ENCODE results near the gene ZNF606.

The ZNF606 gene

DNA sequence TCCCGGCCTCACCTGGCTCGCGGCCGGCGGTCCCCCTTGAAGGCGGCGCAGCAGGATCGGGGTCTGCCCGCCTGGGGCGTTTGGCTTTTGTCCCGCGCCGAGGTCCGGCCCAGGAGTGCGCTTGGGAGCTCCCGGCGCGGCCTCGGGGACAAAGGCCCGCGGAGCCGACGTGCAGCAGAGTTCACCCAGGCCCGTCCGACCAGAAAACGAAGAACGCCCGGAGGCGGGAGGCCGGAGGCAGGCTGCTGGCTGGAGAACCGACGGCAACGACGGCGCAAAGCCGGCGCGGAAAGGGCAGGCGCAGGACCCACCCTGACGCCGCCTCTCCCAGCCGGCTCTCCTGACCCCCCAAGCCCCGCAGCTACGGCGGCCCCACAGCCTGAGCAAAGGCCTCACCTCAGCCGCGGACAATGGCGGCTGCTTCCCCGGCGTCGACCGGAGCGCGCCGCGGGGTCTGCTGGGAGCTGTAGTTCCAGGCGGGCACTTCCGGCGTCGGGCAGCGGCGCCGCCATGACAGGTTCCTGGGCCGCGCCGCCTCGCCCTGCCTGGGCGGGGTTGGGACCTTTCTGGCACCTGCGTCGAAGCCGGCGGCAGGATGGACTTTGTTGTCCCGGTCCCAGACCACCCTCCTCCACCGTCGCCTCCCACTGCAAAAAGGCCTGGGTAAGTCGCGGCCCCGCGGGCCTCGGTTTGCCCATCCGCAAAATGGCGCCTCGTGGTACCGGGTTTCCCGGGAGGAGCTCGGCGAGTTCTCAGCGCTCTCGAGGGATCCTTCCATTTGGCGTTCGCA is at the start of gene ZNF606:
TSS of gene ZNF606 (minus strand) at position 437 of the 790 bp plus-strand sequence. CDS start 1,501 bp downstream, outside the sequence.
- DNase-seq (ENCODE audit: low read depth, low spot score): peak; percentile 73

DNA sequence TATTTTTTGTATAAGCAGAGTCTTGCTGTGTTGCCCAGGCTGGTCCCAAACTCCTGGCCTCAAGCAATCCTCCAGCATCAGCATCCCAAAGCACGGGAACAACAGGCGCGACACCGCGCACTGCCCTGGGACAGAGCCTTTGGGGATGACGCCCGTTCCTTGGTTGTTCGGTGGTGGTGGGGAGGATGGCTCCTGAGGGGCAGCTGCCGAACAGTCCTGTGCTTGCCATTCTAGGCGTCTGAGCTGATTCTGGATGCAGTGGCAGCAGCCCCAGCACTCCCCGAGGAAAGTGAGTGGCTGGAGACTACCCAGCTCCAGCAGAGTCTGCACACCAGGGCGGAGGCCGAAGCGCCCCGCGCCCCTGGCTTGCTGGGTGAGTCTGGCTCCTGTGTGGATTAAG is 49.6 kb upstream of the ZNF606 start:
- DNase-seq (ENCODE audit: low read depth, low spot score): no peak

DNA sequence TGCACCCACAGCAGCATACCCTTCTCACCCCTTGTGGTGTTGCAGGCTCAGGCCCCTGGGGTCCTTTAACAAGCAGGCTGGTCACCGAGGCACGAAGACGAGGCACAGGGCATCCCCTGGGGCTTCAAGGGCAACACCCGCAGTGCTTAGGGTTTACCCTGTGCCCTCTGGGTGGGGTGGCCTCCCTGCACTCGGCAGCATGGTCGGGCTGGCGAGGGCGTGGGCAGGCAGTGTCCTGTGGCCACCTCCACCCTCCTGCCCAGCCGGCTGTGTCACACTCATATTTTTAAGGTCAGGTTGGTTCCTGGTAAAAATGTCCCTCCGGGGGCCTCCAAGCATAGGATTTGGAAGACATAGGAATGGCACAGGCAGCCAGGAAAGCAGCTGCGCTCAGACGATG is 45.1 kb upstream of the ZNF606 start:
- DNase-seq (ENCODE audit: low read depth, low spot score): no peak

DNA sequence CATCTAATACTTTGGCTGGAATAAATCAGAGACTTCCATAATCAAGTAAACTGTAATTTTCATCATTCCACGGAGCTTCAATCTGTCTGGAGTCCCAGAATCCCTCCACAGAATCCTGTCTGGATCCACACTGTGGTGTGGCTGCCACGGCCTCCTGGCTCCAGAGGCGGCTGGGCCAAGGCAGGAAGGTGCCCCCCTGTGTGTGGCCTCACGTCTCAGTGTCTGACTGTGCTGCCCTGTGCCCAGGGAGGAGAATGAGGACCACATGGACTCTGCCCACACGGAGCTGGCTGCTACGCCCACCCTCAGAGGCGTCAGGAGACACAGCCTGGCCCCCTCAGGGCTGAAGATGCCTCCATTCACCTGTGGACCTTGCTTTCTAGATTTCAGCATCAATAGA is 44.2 kb upstream of the ZNF606 start:
- DNase-seq (ENCODE audit: low read depth, low spot score): no peak

DNA sequence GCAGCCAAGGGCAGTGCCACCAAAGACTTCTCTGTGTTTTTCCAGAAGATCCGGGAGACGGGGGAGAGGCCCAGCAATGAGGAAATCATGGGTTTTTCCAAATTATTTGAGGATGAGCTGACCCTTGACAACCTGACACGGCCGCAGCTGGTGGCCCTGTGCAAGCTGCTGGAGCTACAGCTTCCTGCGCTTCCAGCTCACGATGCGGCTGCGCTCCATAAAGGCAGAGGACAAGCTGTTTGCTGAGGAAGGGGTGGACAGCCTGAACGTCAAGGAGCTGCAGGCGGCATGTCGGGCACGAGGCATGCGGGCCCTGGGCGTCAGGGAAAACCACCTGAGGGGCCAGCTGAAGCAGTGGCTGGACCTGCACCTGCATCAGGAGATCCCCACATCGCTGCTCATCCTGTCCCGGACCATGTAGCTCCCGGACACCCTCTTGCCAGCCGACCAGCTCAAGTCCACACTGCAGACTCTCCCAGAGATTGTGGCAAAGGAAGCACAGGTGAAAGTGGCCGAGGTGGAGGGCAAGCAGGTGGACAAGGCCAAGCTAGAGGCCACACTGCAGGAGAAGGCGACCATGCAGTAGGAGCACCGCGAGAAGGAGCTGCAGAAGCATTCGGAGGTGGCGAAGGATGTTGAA is 42.9 kb upstream of the ZNF606 start:
- DNase-seq (ENCODE audit: low read depth, low spot score): no peak

DNA sequence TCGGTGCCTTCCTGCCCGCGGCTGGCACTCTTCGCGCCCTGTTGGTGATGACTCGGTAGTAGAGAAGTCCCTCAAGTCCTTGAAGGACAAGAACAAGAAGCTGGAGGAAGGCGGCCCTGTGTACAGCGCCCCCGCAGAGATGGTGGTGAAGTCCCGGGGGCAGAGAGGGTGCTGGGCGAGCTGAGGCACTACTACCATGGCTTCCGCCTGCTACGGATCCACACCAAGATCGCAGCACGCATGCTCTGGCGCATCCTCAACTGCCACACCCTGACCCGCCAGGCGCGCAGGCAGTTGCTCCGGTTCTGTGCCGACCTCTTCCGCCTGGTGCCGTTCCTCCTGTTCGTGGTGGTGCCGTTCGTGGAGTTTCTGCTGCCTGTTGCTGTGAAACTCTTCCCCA is 42.3 kb upstream of the ZNF606 start:
- DNase-seq (ENCODE audit: low read depth, low spot score): no peak

DNA sequence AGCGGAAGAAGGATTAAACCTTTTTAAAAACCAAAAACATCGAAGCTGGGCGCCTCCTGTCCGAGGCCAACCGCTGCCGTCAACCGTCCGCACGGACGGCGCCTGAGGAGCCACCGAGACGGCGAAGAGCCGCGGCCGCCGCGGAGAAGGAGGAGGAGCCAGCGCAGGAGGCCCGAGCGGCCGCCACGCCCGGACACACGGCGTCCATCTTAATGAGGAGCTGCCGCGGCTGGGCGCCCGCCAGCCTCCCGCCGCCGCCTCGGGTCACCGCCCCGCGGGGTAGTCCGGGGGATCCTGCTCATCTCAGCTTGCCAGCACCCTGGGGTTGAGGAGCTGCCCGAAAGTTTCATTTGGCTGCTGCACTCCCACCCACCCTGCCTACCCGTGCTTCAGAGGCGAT is 41.8 kb upstream of the ZNF606 start:
- DNase-seq (ENCODE audit: low read depth, low spot score): no peak

DNA sequence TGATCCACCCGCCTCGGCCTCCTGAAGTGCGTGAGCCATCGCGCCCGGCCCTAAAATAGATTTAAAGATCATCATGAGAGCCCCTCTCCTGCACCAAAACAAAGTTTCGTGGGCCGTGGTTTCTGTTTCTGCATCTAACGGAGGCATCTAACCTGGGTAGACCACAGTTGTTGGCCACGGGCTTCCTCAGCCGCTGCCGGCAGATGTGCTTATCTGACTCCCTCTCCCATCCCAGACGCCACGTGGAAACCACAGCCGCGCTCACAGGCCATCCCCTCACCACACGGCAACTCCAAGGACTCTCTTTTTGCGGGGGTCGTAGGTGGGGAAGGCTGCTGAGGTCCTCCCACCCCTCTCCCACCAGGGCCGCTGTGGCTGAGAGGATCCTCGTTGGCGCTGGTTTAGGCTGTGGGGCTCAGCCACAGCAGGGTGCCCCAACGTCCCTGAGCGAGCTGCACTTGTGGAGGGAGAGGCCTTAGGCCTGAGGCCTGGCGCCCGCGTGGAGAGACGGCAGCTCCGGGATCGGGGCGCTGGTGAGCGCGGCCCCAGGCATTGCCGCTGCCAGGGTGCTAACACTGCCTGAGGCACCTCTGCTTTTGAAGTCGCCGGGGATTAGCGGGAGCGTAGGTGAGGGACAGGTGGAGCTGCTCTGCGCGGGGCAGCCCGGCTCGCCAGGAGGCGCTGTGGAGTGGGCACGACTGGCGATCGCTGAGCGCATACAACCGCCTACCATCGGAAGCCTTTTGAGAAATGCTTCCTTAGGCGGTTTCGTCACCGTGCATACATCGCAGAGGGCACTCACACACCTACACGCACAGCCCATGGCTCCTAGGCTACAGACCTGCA is 40.1 kb upstream of the ZNF606 start:
- no peak for DNase-seq (ENCODE audit: low read depth, low spot score)

DNA sequence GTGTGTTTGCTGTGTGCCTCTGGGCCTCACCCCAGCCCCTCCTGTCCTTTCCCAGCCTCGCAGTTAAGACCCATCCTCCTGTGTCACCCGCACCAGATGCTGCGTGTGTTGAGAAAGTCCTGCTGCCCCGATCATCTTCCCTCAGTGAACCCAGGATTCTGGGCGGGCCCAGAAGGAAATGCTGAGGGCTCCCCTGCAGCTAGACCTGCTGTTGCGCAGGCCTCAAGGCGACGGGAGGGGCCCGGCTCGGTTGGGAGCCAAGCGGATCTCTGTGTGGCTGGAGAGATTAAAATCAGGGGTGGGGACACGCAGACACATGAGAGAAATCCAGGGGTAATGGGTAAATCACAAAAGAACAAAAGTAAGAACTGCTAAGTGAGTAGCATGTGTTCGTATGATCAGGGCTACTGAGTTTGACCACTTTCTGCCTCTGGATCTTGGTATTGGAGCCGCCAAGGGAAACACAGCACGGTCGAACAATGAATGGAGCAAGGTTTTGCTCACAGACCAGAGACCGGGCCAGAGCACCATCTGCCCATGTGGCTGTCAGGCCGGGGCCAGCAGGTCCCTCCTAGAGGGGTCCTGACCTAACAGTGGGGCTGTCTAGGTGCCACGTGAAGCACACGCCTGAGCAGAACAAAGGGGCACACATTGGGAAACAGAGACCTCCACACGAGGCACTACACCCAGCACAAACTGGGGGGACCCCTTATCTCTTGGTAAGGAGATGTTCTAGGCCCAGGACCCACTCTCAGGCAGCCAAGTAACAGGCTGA is 38.3 kb upstream of the ZNF606 start:
- DNase-seq (ENCODE audit: low read depth, low spot score): no peak

DNA sequence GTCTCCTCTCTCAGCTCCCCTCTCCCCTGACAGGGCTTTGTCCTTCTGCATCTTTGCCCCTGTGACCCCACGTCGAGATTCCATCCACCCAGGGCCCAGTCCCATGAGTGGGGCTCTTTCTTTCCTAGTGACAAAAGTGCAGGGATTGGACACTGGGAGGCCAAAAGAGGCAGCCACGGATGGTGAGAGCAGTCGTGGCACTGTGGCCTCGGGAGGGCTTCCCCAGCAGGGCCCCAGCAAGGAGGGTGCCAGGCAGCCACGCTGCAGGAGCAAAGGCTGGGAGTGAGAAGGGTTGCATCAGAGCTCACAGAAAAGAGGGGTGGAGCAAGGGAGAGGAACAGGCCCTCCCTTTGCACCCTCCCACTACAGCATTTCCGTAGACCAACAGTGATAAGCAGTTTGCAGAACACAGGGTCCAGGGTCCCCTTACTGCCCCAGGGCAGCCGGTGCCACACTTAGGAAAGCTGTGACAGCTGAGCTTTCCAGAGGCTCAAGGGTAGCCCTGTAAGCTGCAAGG is 36.1 kb upstream of the ZNF606 start:
- DNase-seq (ENCODE audit: low read depth, low spot score): no peak

DNA sequence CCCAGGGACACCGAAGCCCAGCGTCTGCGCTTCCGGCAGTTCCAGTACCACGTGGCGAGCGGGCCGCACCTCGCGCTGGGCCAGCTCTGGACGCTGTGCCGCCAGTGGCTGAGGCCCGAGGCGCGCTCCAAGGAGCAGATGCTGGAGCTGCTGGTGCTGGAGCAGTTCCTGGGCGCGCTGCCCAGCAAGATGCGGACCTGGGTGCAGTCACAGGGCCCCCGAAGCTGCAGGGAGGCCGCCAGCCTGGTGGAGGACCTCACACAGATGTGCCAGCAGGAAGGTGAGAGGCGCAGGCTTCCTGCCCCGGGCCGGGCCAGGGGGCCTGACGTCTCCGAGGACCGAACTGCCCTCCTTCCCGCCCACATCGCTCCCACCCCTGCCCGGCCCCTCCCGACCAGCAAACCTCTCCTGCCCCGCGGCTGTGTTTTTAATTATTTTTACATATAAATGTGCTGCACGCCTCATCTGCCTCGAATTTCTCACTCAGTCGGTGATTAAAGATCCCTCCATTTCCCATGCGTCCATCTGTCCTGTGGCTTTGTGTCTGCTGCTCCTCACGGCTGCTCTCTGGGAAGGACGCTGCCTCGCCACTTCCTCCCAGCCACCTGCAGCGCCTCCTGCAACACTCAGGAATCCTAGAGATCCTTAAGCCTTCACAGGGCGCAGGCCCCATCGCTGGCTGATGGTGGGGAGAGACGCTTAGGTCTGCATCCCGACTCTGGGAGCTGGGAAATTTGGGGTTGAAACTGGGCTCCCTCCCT is 35.5 kb upstream of the ZNF606 start:
- no peak for DNase-seq (ENCODE audit: low read depth, low spot score)

DNA sequence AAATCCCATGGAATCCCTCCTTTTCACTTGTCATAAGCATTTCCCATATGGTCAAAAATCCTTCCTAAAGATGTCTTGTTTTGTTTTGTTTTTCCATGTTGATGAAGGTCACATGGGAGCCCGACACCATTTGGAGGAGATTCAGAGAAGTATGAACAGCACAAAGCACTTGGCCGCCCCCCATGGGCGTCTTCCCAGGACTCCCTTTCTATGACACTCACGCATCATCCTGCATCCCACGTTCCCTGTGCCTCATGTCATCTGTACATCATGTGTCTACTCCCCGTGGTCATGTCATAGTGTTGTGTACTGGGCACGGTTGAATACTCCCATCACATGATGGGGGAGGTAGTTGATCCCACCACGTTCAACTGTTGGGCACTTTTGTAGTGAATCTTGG is 33.2 kb upstream of the ZNF606 start:
- no peak for DNase-seq (ENCODE audit: low read depth, low spot score)

DNA sequence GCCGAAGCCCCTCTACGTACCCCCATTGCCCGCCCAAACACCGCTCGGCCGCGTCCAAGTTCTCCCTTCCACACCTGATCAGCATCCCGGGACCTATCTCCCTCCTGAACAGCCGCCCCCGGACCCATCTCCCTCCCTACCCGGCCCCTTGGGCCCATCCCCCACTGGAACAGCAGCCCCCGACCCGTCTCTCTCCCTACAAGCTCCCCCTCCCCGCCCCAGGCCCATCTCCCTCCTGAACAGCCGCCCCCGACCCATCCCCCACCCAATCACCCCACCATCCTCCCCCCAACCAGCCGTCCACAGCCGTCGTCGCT is 31.8 kb upstream of the ZNF606 start:
- no peak for DNase-seq (ENCODE audit: low read depth, low spot score)

DNA sequence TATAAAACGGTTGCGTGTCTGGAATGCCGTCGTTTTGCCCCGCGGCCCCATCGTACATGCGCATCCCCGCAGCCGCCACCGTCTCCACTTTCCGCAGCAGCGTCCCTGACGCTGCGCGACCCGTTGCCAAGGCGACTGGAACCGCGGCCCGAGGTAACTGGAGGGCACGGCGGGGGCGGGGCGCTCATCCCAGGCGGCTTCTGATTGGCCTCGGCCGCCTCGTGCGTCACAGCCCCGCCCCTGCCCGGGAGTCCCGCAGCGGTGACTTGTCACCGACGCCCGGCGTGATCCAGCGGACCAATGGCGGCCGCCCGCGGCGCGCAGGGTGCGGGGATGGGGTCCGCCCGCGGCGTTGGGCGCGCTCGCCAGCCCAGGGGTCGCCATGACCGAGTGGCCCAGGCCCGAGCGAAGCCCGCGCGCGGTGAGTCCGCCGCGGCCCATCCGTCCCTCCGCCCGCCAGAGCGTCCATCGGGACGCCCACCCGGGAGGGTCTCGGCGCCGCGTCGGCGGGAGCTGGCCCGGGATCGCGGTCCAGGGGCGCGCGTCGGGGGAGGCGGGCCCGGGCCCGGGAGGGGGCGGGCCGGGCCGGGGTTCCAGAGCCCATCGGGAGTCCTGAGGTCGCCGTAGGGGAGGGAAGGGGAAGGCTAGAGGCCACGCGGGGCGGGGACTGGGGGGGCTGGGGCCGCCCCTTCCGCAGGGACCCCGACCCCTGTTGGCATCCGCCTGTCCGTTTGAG is 31.3 kb upstream of the ZNF606 start, which contains the start of gene ZSCAN1:
TSS of gene ZSCAN1 (plus strand) at position 285 of the 736 bp plus-strand sequence. CDS start 3,812 bp downstream, outside the sequence.
- no peak for DNase-seq (ENCODE audit: low read depth, low spot score)

DNA sequence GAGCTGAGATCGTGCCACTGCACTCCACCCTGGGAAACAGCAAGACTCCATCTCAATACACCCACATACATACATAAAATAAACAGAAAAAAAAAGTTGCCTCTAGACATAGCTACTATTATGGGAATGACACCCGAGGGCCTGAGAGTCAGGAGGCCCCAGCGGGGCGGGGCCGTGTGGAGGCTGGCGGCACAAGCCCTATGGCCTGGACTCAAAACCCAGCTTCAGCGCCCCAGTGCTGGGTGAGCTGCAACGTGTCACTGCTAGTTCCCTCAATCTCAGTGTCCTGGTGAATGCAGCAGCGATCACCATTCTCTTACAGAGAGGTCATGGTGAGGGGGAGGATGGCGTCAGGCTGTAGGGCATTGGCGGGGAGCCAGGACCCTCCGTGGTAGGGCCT is 22.0 kb upstream of the ZNF606 start:
- DNase-seq (ENCODE audit: low read depth, low spot score): no peak

DNA sequence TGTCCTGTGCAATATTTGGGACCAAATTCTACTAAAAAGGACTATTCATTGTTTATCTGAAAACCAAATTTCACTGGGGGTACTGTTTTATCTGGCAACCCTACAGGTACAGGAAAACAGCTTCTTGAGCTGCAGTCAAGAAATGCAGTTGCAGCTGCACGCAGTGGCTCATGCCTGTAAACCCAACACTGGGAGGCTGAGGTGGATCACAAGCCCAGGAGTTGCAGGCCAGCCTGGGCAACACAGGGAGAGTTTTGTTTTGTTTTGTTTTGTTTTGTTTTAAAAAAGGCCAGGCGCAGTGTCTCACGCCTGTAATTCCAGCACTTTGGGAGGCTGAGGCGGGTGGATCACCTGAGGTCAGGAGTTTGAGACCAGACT is 19.7 kb upstream of the ZNF606 start:
- DNase-seq (ENCODE audit: low read depth, low spot score): no peak

DNA sequence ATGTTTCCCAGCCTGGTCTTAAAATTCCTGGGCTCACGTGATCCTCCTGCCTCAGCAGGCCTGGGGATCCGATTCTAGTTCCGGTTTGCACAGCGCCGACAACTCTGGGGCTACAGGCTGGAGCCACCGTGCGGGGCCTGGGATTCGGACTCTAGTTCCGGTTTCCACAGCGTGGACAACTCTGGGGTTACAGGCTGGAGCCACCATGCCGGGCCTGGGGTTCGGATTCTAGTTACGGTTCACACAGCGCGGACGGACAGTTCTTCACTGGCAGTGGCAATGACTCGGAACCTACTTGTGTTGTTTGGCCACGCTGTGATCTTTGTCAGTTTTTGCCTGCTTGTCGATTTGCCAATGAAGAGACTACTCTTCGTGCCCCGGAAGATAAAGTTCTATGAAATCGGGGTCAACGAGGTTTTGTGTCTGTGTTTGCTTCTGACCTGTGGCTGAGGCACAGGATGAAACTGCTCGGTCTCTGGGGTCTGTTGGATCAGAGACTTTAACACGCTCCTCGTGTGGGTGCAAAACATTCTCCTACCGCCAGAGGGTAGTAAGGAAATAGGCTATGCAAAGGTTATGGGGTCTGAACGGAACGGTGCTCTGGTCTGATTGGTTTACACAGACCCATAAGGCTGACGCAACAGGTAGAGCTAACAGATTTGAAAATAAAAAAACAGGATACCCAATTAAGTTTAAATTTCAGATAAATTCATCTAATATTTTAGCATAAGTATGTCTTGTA is 19.1 kb upstream of the ZNF606 start:
- no peak for DNase-seq (ENCODE audit: low read depth, low spot score)

DNA sequence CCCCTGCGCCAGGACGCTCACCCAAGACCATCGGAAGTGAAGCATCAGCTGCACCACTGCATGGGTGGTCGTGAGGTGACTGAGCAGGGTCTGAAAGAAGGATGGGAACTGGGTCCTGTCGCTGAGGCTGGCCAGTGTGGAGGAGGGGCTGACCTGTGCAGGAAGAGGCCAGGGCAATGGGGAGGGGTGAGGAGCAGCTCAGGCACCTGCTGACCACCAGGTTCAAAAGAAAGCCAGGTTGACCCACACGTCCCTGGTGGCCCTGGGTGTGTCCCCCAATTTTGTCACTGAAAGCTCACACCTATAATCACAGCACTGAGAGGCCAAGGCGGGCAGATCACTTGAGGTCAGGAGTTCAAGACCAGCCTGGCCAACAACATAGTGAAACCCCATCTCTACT is 17.5 kb upstream of the ZNF606 start:
- no peak for DNase-seq (ENCODE audit: low read depth, low spot score)

DNA sequence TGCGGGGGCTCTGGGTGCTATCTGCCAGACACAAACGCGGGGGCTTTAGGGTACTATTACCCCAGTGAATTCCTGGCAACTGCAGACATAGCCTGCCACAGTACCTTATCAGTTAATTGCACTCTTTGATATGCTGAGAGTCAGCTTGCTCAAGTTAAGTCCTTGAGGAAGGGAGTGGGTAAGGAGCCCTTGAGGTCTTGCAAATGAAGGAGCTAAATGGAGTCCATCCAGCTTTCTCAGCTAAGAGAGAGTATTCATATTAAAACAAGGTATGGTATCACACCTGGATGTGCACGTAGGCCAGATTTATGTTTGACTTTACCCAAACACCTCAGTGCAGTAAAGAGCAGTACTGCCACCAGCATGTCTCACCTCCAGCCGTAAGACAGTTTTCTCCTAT is 11.5 kb upstream of the ZNF606 start:
- no peak for DNase-seq (ENCODE audit: low read depth, low spot score)
